ENCODE results near the gene EVL.

GRCh38 chr14:100066962-100067361 is 1.7 kb downstream of the EVL start:
- TF ChIP-seq CTCF (IDR thresholded peaks at IDR 0.05) (no peak), POLR2A (IDR thresholded peaks at IDR 0.05) (no peak)
